Right ventricle myocardium inferior (tissue), 1 donor: ENCODE data around the gene C1QTNF2. TPM values are rescaled to one million over a fixed set of nuclear protein-coding genes. Genes with fewer than 3 reads are reported as not detected.
"Not testable (repeated sequence)": the region's sequence is repeated elsewhere in the genome, so short reads cannot be mapped to it uniquely, and the experiment has no call there.

Experiments
- ATAC-seq: fragments of 200-7000 bp; cut with Tn5 transposase; one replicate; pipeline ENCODE4 v1.9.1; 2020; ENCODE audit warnings: mild to moderate bottlenecking, moderate library complexity
- DNase-seq: peaks from one replicate; pipeline ENCODE4 v3.0.0; 2021; ENCODE audit errors: missing footprints
- intact Hi-C: fragments of 100-400 bp; cut with DNase I; formaldehyde crosslinking; loops from one replicate; pipeline ENCODE4 v1.11.0; 2022
- total RNA-seq: library from RNA; stranded (reverse); fragmentation: NEBNext Ultra II Directional; extraction: Animal tissue kit (Norgen Biotek cat#: 25700); gene quantifications from one replicate; pipeline ENCODE4 v1.2.1, GENCODE V29; 2021
- donor health status: DM: no; HTN: yes; CAD: no; lungs with severe emphysema.

Gene C1QTNF2
- total RNA-seq, 1 donor from 2014 or later, result 1.5 TPM

DNA sequence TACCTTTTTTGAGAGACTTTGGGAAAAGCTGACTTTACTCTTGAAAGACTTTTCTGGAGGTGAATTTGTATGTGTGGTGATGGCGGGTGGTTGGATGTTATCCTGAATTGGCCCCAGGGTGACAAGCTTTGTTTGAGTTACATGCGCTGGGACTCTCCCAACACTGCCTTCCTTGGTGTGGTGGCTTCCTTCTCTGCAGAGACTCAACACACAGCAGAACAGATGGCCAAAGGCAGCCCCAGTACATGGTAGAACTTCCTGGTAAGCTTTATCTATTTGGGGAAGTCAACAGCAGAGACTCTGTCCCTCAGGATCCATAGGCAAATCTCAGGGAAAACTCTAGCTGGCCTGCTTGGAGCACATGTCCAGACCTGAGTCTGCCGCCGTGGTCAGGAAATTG, 18.1 kb downstream of the C1QTNF2 start:
- DNase-seq (no peak), ATAC-seq (no peak)
- intact Hi-C loops, result no loop called here

DNA sequence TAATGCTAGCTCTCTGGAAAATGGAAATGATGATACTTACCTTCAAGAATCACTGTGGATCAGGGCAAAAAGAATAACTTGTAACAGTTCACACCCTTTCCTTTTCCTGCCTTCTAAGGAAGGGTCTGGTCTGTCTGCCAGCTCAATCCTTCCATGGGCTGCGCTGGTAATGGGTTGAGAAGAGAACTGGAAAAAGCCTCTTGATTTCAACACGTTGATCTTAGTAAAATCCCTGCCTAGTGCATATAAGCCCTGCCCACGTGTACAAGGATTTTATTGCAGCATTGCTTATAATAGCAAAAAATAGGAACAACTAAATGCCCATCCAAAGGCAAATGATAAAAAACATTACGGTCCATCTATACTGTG, 20.5 kb downstream of the C1QTNF2 start:
- DNase-seq (no peak), ATAC-seq (no peak)
- intact Hi-C loops, result no loop called here

DNA sequence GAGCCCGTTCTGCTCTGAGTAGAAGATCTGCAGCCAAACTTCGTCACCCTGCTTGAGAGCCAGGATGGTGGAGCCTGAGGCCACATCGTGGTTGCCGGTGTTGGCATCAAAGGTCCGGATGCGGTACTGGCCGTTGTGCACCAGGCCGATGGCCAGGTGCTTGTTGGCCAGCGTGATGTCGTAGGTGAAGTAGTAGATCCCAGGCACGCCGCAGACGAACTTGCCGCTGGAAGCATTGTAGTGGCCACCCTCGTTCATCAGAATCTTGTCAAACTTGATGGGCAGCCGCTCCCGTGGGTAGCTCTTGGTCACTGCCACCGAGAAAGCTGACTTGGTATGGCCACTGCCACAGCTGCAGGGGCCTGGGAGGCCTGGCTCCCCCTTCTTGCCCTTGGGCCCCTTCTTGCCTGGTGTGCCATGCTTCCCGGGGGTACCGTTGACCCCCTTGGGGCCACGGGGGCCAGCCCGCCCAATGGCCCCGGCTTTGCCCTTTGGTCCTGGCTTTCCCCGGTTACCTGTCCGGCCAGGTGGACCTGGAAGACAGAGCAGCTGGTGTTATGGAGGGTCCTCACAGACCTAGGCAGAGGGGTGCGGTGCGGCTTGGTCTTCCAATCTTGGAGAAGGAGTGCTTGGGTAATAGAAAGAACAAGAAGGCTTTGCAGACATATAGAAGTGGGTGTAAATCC, 21.0 kb downstream of the C1QTNF2 start:
- intact Hi-C loops, result no loop called here
- ATAC-seq (no peak), DNase-seq (no peak)

DNA sequence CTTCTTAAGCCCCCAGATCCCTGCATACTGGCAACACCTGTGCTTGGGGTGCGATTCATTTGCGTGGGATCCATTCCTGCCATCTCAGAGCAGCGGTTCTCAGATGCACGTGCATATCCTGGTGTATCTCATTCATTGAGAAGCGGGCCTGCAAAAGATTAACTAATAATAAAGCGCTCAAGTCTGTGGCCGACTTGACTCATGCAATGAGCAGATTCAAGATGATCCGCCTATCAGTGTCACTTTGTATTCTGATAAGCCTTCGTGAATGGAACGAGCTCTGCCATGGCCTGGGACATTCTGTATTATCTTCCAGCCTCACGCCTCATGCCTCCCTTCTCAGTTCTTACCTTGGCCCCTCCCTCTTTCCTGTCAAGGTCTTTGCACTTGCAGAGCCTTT, 22.3 kb downstream of the C1QTNF2 start:
- intact Hi-C loops, result no loop called here
- no peak for ATAC-seq
- DNase-seq, result no peak

DNA sequence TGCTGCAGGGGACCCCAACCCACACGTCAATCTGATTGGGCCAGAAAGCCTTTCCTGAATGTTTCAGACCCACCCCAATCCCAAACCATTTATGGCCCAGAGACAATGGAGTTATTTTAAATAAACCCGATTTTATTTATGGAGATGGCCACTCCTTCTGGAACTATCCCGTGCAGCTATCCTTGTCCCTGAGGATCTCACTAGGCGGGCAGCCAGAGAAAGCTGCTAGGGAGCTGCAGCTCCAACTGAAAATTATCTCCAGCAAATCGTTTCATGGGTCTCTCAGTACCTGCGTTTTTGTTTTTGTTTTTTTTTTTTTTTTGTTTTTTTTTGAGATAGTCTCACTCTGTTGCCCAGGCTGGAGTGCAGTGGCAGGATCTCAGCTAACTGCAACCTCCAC, 23.0 kb downstream of the C1QTNF2 start:
- no peak for DNase-seq
- intact Hi-C loops, result no loop called here
- no peak for ATAC-seq

DNA sequence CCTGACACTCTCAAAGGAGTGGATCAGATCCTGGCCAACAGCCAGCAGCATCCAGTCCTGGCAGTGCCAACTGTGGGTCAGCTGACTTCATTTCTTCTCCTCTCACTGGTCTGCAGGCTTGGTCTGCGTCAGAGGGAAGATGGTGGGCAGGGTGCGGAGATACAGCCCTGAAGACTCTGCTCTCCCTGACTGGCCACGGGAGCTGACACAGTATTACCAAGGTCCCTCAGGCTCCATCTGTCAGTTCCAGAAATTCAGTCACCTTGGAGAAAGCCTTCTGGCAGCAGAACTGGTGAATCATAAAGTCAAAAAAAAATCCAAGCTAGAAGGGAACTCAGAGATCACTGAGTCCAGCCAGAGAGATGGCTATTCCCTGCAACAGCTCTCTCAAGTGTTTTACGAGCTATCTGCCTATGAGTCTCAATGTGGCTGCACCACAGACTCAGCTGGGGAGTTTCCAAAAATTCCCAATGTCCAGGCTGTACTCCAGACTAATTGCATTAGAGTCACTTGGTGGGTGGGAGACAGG, 27.9 kb downstream of the C1QTNF2 start:
- DNase-seq (no peak), ATAC-seq (no peak)
- intact Hi-C loops, result no loop called here

DNA sequence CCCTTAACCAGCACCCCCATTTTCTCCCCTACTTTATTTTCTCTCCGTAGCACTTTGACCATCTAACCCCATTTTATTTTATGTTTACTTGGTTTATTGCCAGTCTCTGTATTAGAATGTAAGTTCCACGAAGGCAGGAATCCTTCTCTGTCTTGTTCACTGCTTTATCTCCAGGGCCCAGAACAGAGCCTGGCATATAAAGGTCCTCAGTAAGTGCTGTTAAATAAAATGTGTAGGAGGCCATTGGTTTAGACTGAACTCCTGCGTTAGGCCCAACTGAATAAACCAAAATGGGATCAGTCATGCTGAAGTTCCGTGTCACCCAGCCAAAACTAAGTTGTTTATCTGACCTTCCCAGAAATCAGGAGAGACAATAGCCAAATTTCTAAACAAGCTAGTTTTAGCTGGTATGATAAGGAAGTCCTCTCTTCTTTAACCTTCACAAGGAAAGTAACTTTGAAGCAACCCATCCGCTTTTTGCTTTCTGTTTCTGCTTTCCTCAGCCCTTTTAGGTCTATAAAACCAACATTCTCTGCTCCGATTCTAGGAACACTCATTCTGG, 29.0 kb downstream of the C1QTNF2 start:
- intact Hi-C loops, result no loop called here
- no peak for ATAC-seq
- no peak for DNase-seq

DNA sequence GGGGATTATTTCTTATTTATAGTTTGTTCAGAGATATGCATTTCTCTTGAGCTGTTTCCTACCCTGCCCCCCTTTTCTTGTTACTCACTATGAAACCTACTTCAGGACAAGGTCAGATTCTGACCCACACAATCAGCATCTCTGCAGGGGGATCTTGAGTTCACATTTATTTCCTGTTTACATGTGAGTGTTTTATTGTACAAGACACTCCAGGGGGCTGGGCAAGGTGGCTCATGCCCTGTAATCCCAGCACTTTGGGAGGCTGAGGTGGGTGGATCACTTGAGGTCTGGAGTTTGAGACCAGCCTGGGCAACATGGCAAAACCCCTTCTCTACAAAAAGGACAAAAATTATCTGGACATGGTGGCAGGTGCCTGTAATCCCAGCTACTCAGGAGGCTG, 29.9 kb downstream of the C1QTNF2 start:
- intact Hi-C loops, result not testable (repeated sequence)

DNA sequence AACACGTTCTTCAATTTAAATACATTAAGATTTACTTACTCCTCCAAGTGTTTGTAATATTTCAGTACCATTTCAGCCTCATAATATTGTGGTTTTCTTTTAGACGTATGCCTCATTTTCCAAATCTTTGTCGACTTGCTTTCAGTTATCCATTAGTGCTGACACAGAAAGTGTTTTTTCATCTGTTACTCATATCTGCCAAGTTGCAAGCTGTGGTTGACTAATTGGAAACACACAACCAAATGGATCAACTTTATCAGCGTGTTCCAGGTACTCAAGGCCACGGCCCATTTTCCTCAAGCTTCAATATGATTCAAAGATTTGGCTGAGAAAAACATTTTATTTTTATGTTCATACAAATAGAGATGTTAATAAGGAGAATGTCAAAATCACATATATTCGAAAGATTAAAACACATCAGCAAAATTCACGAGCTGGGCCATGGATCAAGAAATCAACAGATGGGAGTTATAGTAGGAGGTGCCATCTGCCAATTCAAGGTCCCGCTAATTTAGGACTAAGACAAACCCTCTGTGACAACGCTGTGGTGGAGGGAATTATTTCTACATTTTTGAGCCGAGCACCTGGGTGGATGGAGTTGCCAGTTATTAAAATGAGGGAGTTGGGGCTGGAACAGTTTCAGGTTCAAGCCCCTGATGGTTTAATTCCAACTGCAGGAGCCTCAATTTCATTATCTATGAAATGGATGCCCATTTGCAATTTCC, 30.9 kb downstream of the C1QTNF2 start:
- DNase-seq, result no peak
- no peak for ATAC-seq
- intact Hi-C loops, result no loop called here

More for the DNA sequence above, 29.9 kb downstream of the C1QTNF2 start:
- DNase-seq, ATAC-seq: not testable (repeated sequence)

DNA sequence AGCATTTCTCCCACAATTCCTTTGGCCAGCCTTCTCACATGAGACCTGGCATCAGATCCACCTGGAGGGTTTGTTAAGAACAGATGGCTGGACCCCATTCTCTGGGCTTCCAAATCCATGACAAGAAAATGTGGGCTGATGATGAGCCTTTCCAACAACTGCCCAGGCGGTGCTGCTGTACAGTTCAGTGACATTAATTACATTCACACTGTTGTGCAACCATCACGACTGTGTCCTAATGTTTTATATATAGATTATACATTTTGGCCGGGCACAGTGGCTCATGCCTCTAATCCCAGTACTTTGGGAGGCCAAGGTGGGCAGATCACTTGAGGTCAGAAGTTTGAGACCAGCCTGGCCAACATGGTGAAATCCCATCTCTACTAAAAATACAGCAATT, 35.7 kb downstream of the C1QTNF2 start:
- ATAC-seq, DNase-seq, intact Hi-C loops: not testable (repeated sequence)

DNA sequence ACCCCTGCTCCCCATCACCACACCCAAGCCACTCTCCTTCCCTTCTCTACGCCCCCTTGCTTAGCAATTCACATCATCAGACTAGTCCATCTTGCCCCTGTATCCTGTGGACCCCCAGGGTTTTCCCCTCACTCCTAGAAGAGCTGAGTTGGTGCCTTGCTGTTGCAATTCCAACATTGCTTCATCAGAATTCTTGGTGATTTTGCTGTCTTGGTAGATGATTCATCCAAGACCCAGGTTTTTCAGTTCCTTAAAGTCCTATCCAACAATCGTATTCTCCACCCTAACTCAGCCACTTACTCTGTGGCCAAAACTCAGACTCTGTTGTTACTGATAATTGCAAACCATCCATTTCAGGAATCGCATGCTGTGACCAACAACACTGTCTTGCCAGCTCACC, 36.7 kb downstream of the C1QTNF2 start:
- DNase-seq, result no peak
- ATAC-seq, result no peak
- intact Hi-C loops, result no loop called here

DNA sequence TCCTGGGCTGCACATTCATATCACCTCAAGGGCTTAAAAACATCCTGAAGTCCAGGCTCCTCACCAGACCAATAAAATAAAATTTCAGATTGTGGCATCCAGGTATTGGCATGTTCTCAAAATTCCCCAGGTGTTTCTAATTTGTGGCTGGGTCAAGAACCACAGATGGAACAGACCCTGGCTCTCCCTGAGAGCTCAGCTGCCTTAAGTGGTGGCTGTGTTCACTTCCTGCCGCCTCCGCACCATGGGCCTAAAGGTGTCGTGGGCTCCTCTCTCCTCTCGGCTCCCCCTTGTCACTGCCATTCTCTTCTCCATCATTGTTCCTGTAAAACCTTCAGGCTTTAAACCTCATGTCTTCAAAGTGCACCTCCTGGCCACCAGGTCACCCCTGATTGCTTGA, 40.2 kb downstream of the C1QTNF2 start:
- DNase-seq, result no peak
- intact Hi-C loops, result no loop called here
- ATAC-seq, result no peak

DNA sequence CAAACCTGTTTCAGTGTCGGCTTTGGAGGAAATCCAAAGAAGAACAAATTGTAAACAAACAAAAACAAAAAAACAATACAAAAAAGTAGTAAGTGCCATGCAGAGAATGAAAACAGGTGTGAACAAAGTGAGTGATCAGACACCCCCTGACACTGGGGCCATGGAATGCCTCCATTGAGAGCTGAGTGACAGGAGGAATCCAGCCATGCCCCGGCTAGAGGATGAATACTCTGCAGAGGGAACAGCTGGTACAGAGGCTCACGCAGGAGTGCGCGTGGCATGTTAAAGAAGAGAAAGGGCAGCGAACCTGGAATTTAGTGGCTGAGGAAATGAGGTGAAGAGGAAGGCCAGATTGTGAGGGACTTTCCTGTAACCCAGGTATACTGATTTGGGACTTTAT, 42.6 kb downstream of the C1QTNF2 start:
- ATAC-seq, result no peak
- intact Hi-C loops, result no loop called here
- DNase-seq, result no peak

DNA sequence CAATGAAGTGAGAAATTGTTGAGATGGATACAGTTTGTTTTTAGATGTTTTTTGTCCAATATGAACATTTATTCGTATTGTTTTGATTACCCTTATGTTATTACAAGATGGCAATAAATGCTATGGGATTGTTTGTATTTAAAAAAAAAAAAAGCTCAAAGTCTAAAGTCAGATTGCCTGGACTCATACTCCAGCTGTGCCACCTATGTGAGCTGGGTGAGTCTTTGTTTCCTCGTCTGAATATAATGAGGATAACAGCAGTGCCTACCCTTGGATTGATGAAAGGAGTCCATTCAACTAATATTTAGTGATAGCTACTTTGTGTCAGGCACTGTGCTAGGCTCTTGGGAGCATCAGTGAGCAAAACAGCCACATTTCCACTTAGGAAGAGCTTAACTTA, 43.4 kb downstream of the C1QTNF2 start:
- intact Hi-C loops, result no loop called here
- DNase-seq, result no peak
- no peak for ATAC-seq

DNA sequence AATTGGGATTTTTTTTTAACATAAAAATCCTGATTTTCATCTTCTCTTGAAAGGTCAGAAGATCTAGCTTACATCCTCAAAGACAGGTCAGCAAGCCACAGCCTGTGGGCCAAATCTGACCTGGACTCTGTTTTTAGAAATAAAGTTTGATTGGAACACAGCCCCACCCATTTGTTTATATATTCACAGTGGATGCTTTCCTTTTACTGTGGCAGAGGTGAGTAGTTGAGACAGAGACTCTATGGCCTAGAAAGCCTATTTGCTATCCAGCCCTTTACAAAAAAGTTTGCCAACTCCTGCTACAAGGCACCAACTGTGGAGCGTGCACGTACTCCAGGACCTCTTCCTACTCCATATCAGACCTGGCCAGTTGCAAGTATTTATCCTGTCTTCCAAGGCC, 44.7 kb downstream of the C1QTNF2 start:
- no peak for ATAC-seq
- intact Hi-C loops, result no loop called here
- no peak for DNase-seq

DNA sequence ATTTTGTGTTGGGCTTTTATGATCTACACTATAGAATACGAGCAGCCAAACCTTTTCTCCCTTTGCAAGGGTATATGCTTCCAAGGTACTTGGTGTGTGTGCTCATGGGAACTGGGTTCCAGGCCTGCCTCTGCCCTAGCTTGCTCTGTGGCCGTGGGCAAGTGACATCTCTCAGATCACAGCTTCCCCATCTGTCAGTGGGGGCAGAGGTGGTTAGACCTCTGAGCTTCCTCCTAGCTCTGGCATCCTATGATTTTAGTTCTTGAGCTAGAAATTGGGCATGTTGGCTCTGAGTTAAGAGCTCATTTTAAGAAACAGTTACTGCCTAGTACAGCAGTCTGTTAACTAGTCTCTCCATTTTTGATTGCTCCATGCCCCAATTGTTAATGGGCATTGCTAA, 45.5 kb downstream of the C1QTNF2 start:
- ATAC-seq (no peak), DNase-seq (no peak)
- intact Hi-C loops, result no loop called here

DNA sequence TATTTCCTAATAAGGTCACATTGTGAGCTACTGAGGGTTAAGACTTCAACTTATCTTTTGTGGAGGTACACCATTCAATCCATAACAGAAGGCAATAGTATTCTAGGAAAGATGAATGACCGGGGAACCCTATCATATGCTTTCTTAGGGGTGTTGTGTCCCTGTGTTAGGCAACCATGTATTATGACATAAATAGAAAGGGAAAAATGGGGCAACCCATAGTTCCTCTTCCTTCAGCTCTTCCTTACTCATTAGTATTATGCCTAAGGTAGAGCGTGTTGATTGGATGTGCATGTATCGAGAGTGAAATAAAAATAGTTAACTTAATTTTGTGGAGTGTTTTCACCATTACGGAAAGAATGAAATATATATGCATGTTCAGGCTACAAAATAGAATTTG, 52.0 kb downstream of the C1QTNF2 start:
- intact Hi-C loops, result no loop called here
- no peak for DNase-seq
- no peak for ATAC-seq

DNA sequence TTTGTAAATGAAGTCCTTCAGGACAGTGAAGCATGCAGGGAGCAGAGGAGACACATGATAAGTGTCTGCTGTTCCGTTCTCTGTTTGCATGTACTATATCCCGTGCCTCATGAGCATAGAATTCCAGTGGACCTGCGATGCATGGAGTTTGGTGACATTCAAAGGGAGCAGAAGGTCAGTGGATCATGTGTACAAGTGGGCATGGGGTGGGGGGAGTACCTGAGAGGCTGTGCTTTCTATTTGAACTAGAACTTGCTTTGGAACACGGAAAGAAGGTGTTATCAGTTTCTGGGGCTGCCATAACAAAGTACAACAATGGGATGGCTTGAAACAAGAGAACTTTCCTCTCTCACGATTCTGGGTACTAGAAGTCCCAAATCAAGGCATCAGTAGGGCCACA, 53.0 kb downstream of the C1QTNF2 start:
- DNase-seq (no peak), ATAC-seq (no peak)
- intact Hi-C loops, result no loop called here

DNA sequence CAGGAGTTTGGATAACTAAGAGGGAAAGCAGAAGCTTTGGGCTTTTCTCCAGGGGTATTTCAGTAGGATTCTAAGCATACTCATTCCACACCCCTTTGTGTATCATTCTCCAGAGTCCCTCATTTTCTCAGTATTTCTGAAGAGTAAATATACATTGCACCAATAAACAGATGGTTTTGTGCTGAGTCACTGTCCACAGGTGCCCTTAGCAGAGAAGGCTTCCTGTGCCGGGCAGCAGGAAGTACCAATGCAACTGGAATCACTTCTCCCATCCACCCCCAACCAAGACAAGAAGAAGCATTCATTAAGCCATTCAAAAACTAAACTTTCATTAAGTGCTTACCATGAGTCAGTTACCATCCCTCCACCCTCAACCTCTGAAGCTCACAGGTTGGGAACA, 54.5 kb downstream of the C1QTNF2 start:
- ATAC-seq (no peak), DNase-seq (no peak)
- intact Hi-C loops, result no loop called here
